GM12878 (cell line): ENCODE measurements around the gene RASGRP3. TPM values are rescaled to one million over a fixed set of nuclear protein-coding genes. Genes with fewer than 3 reads are reported as not detected.

Experiments
- ATAC-seq: fragments of 200-7000 bp; cut with Tn5 transposase; 3 replicates; pipeline ENCODE4 v1.9.1; 2020; ENCODE audit warnings: mild to moderate bottlenecking, moderate library complexity
- BruUV-seq: library from RNA; stranded (reverse); fragments of 400-500 nt; replicated peaks from 2 replicates; lab custom pipeline; 2021; lab: Mats Ljungman, UMichigan
- CTCF ChIA-PET: fragments of 300-600 bp; sonication (Branson Sonifier 250); formaldehyde crosslinking; extraction: SDS; loops from one replicate; lab custom pipeline; 2021; ENCODE audit warnings: inconsistent platforms; lab: Yijun Ruan, JAX
- POLR2A ChIA-PET: fragments of 350-600 bp; formaldehyde crosslinking; extraction: SDS; loops from one replicate; lab custom pipeline; 2021; ENCODE audit warnings: inconsistent platforms; lab: Charles Lee
- RAD21 ChIA-PET: fragments of 300-600 bp; sonication (Branson Sonifier 250); formaldehyde crosslinking; loops from one replicate; lab custom pipeline; 2023; ENCODE audit warnings: antibody characterized with exemption; ENCODE audit not compliant: unreplicated experiment; lab: Charles Lee
- SMC1A ChIA-PET: fragments of 300-600 bp; sonication (Branson Sonifier 250); formaldehyde crosslinking; loops from one replicate; lab custom pipeline; 2023; ENCODE audit not compliant: unreplicated experiment, uncharacterized antibody; lab: Charles Lee
- DNase-seq: peaks from one replicate; pipeline ENCODE4 v3.0.0-alpha.2; 2011; ENCODE audit warnings: low read depth, low spot score
- FAIRE-seq: peaks from 3 replicates; lab custom pipeline; 2011; peaks lifted over from hg19 to GRCh38; lab: Jason Lieb, UNC
- H2AFZ ChIP-seq: 2 replicates; pipeline ENCODE4 v1.6.0; 2011; ENCODE audit warnings: low read depth, low read length, control low read depth; ENCODE audit not compliant: control insufficient read depth
- H3K27ac ChIP-seq: 2 replicates; pipeline ENCODE4 v1.5.1; 2011; ENCODE audit warnings: control low read depth; ENCODE audit not compliant: control insufficient read depth, insufficient read depth
- H3K27me3 ChIP-seq, 2 experiments: replicated peaks in 1 of 2; 2 replicates each; pipeline versions ENCODE4 v1.6.0 to v1.6.1; 2011; ENCODE audit warnings: low read length in 1 of 2; ENCODE audit not compliant: control insufficient read depth in 2 of 2, insufficient read depth in 2 of 2
- H3K36me3 ChIP-seq, 2 experiments: 2 replicates each; pipeline ENCODE4 v1.5.1; 2011; ENCODE audit warnings: low read length in 1 of 2; ENCODE audit not compliant: control insufficient read depth in 2 of 2, insufficient read depth in 2 of 2
- H3K4me1 ChIP-seq: 2 replicates; pipeline ENCODE4 v1.6.1; 2011; ENCODE audit warnings: mild to moderate bottlenecking, low read length, moderate library complexity, mixed read lengths; ENCODE audit not compliant: control insufficient read depth, insufficient read depth
- H3K4me2 ChIP-seq: 2 replicates; pipeline ENCODE4 v1.6.0; 2011; ENCODE audit warnings: control low read depth; ENCODE audit not compliant: control insufficient read depth, insufficient read depth
- H3K4me3 ChIP-seq: fragments of 200-600 bp; sonication (generic); 2 replicates; pipeline ENCODE4 v1.5.1; 2016
- H3K79me2 ChIP-seq: 2 replicates; pipeline ENCODE4 v1.6.0; 2011; ENCODE audit warnings: low read length; ENCODE audit not compliant: control insufficient read depth, insufficient read depth
- H3K9ac ChIP-seq: 2 replicates; pipeline ENCODE4 v1.8.0; 2011; ENCODE audit warnings: low read length, control low read depth, mixed read lengths; ENCODE audit not compliant: control insufficient read depth, insufficient read depth
- H3K9me3 ChIP-seq: replicated peaks from 3 replicates; pipeline ENCODE4 v1.5.1; 2011; ENCODE audit warnings: mild to moderate bottlenecking, low read length; ENCODE audit not compliant: control insufficient read depth, insufficient read depth
- H4K20me1 ChIP-seq: 2 replicates; pipeline ENCODE4 v1.6.0; 2011; ENCODE audit not compliant: control insufficient read depth, insufficient read depth
- CREB1 ChIP-seq: IDR thresholded peaks from 2 replicates; pipeline ENCODE4 v1.6.1; 2012; ENCODE audit warnings: low read depth, mild to moderate bottlenecking, inconsistent platforms
- NKRF ChIP-seq: fragments of 450-650 bp; conservative IDR thresholded peaks from 2 replicates; pipeline ENCODE4 v1.6.1; 2017; ENCODE audit warnings: mild to moderate bottlenecking, moderate library complexity
- POLR2AphosphoS5 ChIP-seq: IDR thresholded peaks from 2 replicates; pipeline ENCODE4 v1.6.1; 2011; ENCODE audit warnings: mild to moderate bottlenecking, low read length, inconsistent platforms
- RUNX3 ChIP-seq: IDR thresholded peaks from 2 replicates; pipeline ENCODE4 v1.6.1; 2012; ENCODE audit warnings: low read length, inconsistent platforms
- SIX5 ChIP-seq: IDR thresholded peaks from 2 replicates; pipeline ENCODE4 v1.6.1; 2011; ENCODE audit warnings: mild to moderate bottlenecking, low read depth, low read length, moderate library complexity; ENCODE audit not compliant: severe bottlenecking
- SREBF1 ChIP-seq: IDR thresholded peaks from 2 replicates; pipeline ENCODE4 v1.6.1; 2012; ENCODE audit warnings: mild to moderate bottlenecking, low read length
- TAF1 ChIP-seq: IDR thresholded peaks from 2 replicates; pipeline ENCODE4 v1.6.1; 2011; ENCODE audit warnings: mild to moderate bottlenecking, low read depth, low read length, borderline replicate concordance
- TARDBP ChIP-seq: IDR thresholded peaks from 2 replicates; pipeline ENCODE4 v1.6.1; 2016; ENCODE audit warnings: borderline replicate concordance
- WGBS: methylation state at CpG from one replicate; pipeline ENCODE4 v1.1.6; 2016; ENCODE audit warnings: low lambda C conversion rate; ENCODE audit not compliant: insufficient replicate concordance, insufficient coverage; ENCODE audit errors: missing lambda C conversion rate; 5-methylcytosine and 5-hydroxymethylcytosine counted together
- in situ Hi-C: fragments of 300-500 bp; cut with MboI; formaldehyde crosslinking; loops from 9 replicates; pipeline ENCODE4 v1.14.3; 2018; ENCODE audit warnings: mixed read lengths
- intact Hi-C: fragments of 100-400 bp; cut with micrococcal nuclease; formaldehyde crosslinking; loops from one replicate; pipeline ENCODE4 v1.14.2; 2022; ENCODE audit not compliant: unreplicated experiment
- polyA plus RNA-seq, 11 experiments: library from polyadenylated mRNA; depleted of rRNA in 4 of 11; unstranded in 6 of 11; stranded (reverse) in 5 of 11; fragments of >200 nt; fragmentation: Nextera tagmentation in 4 of 11; fragmentation: Illumina TruSeq in 1 of 11; extraction: Ambion mirVana in 4 of 11; extraction: Trizol in 1 of 11; gene quantifications; 1 replicate in 1 of 11; 2 replicates in 10 of 11; pipeline versions ENCODE4 v1.2.1 to v1.2.3, GENCODE V29; 2011 to 2016; ENCODE audit warnings: inconsistent platforms in 2 of 11, missing spikeins in 2 of 11, low read depth in 1 of 11
- total RNA-seq, 4 experiments: library from RNA; depleted of rRNA in 3 of 4; stranded (reverse); fragments of >200 nt in 3 of 4; fragmentation: Illumina TruSeq in 1 of 4; extraction: Trizol in 1 of 4; gene quantifications; 2 replicates each; pipeline versions ENCODE4 v1.2.1 to v1.2.3, GENCODE V29; 2013 to 2021
- TF ChIP-seq, protein P1 (sequence below): fragments of 450-650 bp; formaldehyde crosslinking; IDR thresholded peaks from 2 replicates; pipeline ENCODE4 v1.4.0; 2020; ENCODE audit warnings: mild to moderate bottlenecking, moderate library complexity
- TF ChIP-seq, protein P2 (sequence below): IDR thresholded peaks from 2 replicates; pipeline ENCODE4 v1.6.1; 2012; ENCODE audit warnings: improper control_type of control experiment, low read depth, low read length; ENCODE audit not compliant: insufficient replicate concordance

The RASGRP3 gene
- total and polyA plus RNA-seq, 10 of the 15 experiments (the other 5 are each of a cell fraction or from before 2014, with no cell fraction given), result 31.6 to 106 (median 64.7) TPM

GRCh38 chr2:33503002-33503401 is 26.6 kb downstream of the RASGRP3 start:
- no peak overlapping the region for H3K9ac ChIP-seq
- no peaks in the 10 kb centered on the region for H3K27me3 ChIP-seq
- intact Hi-C loops (no loop called here), in situ Hi-C loops (no loop called here)
- no peaks in the 10 kb centered on the region for H4K20me1 ChIP-seq
- H3K4me2 ChIP-seq, result no peak overlapping the region
- no peak overlapping the region for H3K4me3 ChIP-seq
- RAD21 ChIA-PET, result no interaction called here
- FAIRE-seq (no peak), DNase-seq (no peak), ATAC-seq (no peak)
- TF ChIP-seq SIX5, result no peak
- no peak for TF ChIP-seq TARDBP
- TF ChIP-seq, protein P1, sequence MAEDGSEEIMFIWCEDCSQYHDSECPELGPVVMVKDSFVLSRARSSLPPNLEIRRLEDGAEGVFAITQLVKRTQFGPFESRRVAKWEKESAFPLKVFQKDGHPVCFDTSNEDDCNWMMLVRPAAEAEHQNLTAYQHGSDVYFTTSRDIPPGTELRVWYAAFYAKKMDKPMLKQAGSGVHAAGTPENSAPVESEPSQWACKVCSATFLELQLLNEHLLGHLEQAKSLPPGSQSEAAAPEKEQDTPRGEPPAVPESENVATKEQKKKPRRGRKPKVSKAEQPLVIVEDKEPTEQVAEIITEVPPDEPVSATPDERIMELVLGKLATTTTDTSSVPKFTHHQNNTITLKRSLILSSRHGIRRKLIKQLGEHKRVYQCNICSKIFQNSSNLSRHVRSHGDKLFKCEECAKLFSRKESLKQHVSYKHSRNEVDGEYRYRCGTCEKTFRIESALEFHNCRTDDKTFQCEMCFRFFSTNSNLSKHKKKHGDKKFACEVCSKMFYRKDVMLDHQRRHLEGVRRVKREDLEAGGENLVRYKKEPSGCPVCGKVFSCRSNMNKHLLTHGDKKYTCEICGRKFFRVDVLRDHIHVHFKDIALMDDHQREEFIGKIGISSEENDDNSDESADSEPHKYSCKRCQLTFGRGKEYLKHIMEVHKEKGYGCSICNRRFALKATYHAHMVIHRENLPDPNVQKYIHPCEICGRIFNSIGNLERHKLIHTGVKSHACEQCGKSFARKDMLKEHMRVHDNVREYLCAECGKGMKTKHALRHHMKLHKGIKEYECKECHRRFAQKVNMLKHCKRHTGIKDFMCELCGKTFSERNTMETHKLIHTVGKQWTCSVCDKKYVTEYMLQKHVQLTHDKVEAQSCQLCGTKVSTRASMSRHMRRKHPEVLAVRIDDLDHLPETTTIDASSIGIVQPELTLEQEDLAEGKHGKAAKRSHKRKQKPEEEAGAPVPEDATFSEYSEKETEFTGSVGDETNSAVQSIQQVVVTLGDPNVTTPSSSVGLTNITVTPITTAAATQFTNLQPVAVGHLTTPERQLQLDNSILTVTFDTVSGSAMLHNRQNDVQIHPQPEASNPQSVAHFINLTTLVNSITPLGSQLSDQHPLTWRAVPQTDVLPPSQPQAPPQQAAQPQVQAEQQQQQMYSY (CRISPR knock-in tag), result no peak
- no peak for TF ChIP-seq RUNX3
- no peak for TF ChIP-seq CREB1
- TF ChIP-seq NKRF, result no peak
- TF ChIP-seq SREBF1, result no peak
- no peak for TF ChIP-seq TAF1
- no peak for TF ChIP-seq POLR2AphosphoS5
- TF ChIP-seq, protein P2, sequence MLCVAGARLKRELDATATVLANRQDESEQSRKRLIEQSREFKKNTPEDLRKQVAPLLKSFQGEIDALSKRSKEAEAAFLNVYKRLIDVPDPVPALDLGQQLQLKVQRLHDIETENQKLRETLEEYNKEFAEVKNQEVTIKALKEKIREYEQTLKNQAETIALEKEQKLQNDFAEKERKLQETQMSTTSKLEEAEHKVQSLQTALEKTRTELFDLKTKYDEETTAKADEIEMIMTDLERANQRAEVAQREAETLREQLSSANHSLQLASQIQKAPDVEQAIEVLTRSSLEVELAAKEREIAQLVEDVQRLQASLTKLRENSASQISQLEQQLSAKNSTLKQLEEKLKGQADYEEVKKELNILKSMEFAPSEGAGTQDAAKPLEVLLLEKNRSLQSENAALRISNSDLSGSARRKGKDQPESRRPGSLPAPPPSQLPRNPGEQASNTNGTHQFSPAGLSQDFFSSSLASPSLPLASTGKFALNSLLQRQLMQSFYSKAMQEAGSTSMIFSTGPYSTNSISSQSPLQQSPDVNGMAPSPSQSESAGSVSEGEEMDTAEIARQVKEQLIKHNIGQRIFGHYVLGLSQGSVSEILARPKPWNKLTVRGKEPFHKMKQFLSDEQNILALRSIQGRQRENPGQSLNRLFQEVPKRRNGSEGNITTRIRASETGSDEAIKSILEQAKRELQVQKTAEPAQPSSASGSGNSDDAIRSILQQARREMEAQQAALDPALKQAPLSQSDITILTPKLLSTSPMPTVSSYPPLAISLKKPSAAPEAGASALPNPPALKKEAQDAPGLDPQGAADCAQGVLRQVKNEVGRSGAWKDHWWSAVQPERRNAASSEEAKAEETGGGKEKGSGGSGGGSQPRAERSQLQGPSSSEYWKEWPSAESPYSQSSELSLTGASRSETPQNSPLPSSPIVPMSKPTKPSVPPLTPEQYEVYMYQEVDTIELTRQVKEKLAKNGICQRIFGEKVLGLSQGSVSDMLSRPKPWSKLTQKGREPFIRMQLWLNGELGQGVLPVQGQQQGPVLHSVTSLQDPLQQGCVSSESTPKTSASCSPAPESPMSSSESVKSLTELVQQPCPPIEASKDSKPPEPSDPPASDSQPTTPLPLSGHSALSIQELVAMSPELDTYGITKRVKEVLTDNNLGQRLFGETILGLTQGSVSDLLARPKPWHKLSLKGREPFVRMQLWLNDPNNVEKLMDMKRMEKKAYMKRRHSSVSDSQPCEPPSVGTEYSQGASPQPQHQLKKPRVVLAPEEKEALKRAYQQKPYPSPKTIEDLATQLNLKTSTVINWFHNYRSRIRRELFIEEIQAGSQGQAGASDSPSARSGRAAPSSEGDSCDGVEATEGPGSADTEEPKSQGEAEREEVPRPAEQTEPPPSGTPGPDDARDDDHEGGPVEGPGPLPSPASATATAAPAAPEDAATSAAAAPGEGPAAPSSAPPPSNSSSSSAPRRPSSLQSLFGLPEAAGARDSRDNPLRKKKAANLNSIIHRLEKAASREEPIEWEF, result no peak
- POLR2A ChIA-PET, result interaction anchor here (1.3 kb wide), 1 partner anchor 10 kb away, joined by 3 read pairs; no protein-coding TSS in a partner anchor
- no peak overlapping the region for H2AFZ ChIP-seq
- peaks cover 0 to 14% of the 10 kb centered on the region in 2 experiments; a peak in 1 of 4 replicates for H3K36me3 ChIP-seq
- peaks cover 44% of the 10 kb centered on the region for H3K4me1 ChIP-seq
- CTCF ChIA-PET, result interaction anchor here (1.2 kb wide), 1 partner anchor 80 kb away, joined by 3 read pairs; no protein-coding TSS in a partner anchor
- no TSS peak for BruUV-seq
- H3K79me2 ChIP-seq, result peaks cover 89% of the 10 kb centered on the region
- no peaks in the 10 kb centered on the region; the same call in 2 of the 3 replicates for H3K9me3 ChIP-seq
- H3K27ac ChIP-seq, result 0 out of 2 replicates have a peak overlapping the region, but pooled peaks have one; percentile 24
- SMC1A ChIA-PET, result interaction anchor here (0.6 to 15.4 kb wide), 5 partner anchors 10 to 69 kb away, joined by 3 to 258 read pairs (median 4); partner anchors contain the start of gene RASGRP3
- 90% methylated on average over 1 of the region's 1 CpG for WGBS
